GM12874 (cell line): Measurements from ENCODE around the gene KCTD16.

ENCODE experiments used
- CTCF ChIP-seq: IDR thresholded peaks from 2 replicates; pipeline ENCODE4 v1.5.1; 2011; ENCODE audit warnings: low read depth, mild to moderate bottlenecking, control low read depth, low read length, moderate library complexity; ENCODE audit not compliant: insufficient read depth

The KCTD16 gene

DNA sequence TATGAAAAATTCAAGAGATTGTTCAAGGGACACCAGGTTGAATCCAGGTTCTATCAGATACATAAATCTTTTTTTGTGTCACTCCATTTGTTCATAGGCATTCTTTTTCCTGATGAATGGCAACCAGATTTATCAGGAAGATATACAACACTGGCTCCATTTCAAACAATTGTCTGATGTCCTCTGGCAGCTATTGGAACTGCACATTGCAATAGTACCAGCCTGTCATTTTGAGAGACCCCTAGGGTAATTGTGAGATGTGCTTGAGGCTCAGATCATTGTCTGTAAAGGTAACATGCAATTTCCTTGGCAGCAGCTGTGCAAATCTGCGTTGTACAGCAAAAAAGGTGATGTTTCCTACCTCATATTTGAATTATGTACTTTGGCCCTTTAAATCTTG is 25.9 kb downstream of the KCTD16 start:
- no peak for TF ChIP-seq CTCF

GRCh38 chr5:144198386-144198785 is 27.7 kb downstream of the KCTD16 start:
- no peak for TF ChIP-seq CTCF

DNA sequence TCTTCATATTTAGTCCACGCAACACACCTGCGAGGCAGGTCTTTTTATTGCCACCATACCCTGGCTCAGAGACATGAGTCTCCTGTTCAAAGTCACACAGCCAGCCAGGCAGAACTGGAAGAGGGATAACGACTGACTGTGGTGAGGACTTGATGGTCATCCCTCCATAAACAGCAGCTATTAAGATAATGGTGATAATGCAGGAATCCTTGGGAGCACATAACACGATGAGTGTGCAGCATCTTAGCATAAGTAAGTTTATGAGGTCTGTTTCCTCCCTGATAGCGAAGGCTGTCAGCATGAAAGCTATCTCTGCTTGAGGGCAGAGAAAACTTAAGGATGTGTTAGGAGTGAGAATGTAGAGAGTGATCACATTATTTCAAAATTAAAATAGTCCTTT is 30.9 kb downstream of the KCTD16 start:
- no peak for TF ChIP-seq CTCF

DNA sequence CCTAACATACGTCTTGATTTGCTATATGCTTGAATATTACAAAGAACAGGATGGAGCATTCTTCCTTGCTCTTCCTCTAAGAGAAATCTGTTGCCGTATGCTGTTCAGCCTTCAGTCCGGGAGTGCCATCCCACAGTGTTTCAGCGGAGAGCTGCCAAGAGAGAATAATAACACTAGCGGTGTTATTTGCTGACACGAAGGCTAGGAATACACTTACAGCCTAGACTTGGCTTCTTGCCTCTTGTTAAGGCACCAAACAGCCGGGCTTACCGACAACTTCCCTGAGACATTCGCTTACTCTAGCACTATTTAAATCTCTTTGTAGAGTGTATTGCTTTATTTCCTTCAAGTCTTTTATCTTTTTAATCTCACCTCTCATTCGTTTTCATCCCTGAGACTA is 31.4 kb downstream of the KCTD16 start:
- no peak for TF ChIP-seq CTCF

GRCh38 chr5:144202726-144203125 is 32.1 kb downstream of the KCTD16 start:
- no peak for TF ChIP-seq CTCF

GRCh38 chr5:144203750-144204596 is 33.3 kb downstream of the KCTD16 start:
- peak; percentile 66 for TF ChIP-seq CTCF

- no peak for TF ChIP-seq CTCF
Measured at GRCh38 chr5:144205141-144205551, 34.5 kb downstream of the KCTD16 start.

DNA sequence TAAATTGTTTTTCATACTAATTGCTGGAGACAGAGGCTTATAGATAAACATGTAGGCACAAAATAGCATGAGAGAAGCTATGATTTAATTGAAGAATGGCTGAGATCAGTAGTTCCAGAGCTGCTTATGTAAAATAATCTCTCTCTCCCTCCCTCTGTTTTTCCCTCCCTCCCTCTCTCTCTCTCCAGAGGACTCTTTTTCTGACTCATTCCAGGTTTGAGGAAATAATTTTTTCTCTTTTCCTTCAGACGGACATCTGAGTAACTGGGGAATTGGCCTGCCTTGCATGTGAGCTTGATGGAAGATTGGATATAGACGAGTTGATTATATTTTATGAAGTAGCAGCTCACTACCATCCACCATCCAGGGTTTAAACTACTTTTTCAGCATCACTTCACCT is 35.5 kb downstream of the KCTD16 start:
- TF ChIP-seq CTCF, result no peak
